Islet precursor cell (in vitro differentiated cells): ENCODE measurements around the gene CEBPE.

Experiments used
- DNase-seq: peaks from one replicate; pipeline ENCODE4 v3.0.0-alpha.2; 2018

Gene CEBPE

GRCh38 chr14:23142826-23143225 lies 23.8 kb upstream of the CEBPE start:
- no peak for DNase-seq

- peak; percentile 79 for DNase-seq
These were observed 22.8 kb upstream of the CEBPE start for GRCh38 chr14:23141706-23142444.

GRCh38 chr14:23140371-23140770 lies 21.3 kb upstream of the CEBPE start:
- peak; percentile 43 for DNase-seq

- no peak for DNase-seq
These were observed 20.8 kb upstream of the CEBPE start for GRCh38 chr14:23139874-23140273.

GRCh38 chr14:23137813-23138535 lies 18.9 kb upstream of the CEBPE start:
- peak; percentile 37 for DNase-seq

GRCh38 chr14:23137192-23137812 lies 18.2 kb upstream of the CEBPE start:
- peak; percentile 41 for DNase-seq

GRCh38 chr14:23136566-23137133 lies 17.6 kb upstream of the CEBPE start:
- DNase-seq = peak; percentile 42

- DNase-seq = no peak
These were observed 13.9 kb upstream of the CEBPE start for GRCh38 chr14:23132970-23133369.

GRCh38 chr14:23131482-23131881 lies 12.4 kb upstream of the CEBPE start:
- no peak for DNase-seq

- DNase-seq = peak; percentile 31
These were observed 11.8 kb upstream of the CEBPE start for GRCh38 chr14:23130871-23131270.

- peak; percentile 21 for DNase-seq
These were observed 10.8 kb upstream of the CEBPE start for GRCh38 chr14:23129759-23130316.

- no peak for DNase-seq
These were observed 10.1 kb upstream of the CEBPE start for GRCh38 chr14:23128969-23129758.

GRCh38 chr14:23127861-23128260 lies 8.8 kb upstream of the CEBPE start:
- peak; percentile 28 for DNase-seq

GRCh38 chr14:23126548-23127278 lies 7.7 kb upstream of the CEBPE start:
- no peak for DNase-seq

- peak; percentile 49 for DNase-seq
These were observed 7.0 kb upstream of the CEBPE start for GRCh38 chr14:23125933-23126524.

GRCh38 chr14:23125011-23125410 lies 6.0 kb upstream of the CEBPE start:
- no peak for DNase-seq

GRCh38 chr14:23124337-23124954 lies 5.4 kb upstream of the CEBPE start:
- DNase-seq = no peak

- DNase-seq = peak; percentile 56
These were observed 4.4 kb upstream of the CEBPE start for GRCh38 chr14:23123419-23123818.

- peak; percentile 34 for DNase-seq
These were observed 3.0 kb upstream of the CEBPE start for GRCh38 chr14:23122086-23122485.

GRCh38 chr14:23121361-23121771 lies 2.3 kb upstream of the CEBPE start:
- DNase-seq = peak; percentile 77
